NCI-H2196 treated with DMSO at 0.1 percent for 48 hours (cell line): ENCODE data around the gene PDIA6.
"Not testable (repeated sequence)": the region's sequence is repeated elsewhere in the genome, so short reads cannot be mapped to it uniquely, and the experiment has no call there.

Experiments
- DNase-seq: peaks from one replicate; lab custom pipeline; 2025; ENCODE audit not compliant: unreplicated experiment; lab: John Stamatoyannopoulos, UW

Gene PDIA6

DNA sequence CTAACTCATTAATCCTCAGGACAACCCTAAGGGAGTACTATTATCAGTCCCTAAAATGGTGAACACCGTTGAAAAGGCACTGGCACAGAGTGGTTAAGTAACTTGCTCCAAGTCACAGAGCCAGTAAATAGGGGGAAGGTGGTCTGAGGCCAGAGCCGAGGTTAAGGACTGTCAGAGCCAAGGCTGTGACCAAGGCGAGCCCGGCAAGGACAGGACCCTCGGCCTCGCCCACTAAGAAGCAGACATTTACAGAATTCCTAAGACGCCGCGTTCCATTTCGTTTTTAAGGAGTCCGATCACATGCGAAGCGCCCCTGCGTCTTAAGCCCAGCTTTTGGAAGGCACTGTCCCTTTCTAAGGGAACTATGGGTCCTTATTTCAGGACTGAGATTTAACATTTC, 1.1 kb downstream of the PDIA6 start:
- no peak for DNase-seq

DNA sequence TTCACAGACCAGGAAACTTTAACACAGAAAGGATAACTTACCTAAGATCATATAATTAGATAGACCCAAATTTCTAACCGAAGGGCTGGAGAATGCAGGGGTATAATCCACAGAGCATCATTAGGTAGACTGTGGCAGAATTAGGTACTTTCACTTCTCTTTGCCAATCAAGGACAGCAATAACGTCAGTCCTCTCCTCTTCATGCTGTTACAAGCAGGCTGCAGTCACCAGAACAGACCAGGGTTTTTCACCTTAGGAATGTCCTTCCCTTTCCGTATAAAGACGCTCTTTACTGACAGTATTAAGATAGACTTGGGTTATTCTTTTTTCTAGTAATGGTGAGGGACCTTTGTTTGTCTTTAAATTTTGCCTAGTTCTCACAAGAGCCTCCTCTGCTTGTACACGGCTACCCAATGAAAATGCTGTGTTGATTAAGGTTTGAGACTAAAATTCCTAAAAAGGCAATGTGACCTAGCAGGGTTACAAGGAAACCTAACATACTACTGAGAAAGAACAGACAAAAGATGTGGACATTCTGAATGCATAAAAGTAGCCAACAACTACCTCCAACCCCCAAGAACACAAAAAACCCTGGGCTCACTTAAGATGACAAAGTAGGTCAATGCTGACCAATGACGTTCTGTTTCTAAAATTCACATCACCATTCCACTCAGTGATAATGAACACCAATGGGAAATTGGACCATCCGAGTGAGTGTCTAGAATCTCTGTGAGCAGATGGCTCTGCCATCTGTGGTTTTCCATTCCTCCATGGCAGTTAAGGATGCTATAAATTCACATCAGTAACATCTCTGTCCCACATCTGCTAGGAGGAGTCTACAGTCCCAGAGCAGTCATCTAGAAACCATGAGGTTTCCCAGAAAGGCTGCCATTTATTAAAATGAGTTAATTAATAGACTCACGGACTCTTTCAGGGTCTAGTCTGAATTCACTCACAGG, 2.1 kb downstream of the PDIA6 start:
- DNase-seq = no peak

DNA sequence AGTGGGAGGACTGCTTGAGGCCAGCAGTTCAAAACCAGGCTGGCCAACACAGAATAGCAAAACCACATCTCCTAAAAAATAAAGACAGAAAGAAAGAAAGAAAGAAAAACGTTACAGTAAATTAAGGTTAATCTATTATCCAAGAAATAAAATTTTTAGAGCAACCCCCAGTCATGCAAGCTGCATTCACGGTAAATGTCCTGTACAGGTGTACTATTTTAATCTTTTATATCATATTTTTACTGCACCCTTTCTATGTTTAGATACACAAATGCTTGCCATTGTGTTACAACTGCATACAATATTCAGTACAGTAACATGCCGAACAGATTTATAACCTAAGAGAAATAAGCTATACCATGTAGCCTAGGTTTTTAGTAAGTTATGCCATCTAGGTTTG, 6.0 kb downstream of the PDIA6 start:
- DNase-seq = no peak

DNA sequence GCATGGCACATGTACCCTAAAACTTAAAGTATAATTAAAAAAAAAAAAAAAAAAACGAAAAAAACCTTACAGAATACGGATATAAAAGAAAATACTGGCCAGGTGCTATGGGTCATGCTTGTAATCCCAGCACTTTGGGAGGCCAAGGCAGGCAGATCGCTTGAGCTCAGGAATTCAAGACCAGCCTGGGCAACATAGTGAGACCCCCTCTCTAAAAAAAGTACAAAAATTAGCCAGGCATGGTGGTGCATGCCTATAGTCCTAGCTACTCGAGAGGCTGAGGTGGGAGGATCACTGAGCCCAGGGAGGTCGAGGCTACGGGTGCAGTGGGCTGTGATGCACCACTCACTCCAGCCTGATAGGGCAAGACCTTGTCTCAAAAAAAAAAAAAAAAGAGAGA, 6.6 kb downstream of the PDIA6 start:
- DNase-seq = not testable (repeated sequence)

DNA sequence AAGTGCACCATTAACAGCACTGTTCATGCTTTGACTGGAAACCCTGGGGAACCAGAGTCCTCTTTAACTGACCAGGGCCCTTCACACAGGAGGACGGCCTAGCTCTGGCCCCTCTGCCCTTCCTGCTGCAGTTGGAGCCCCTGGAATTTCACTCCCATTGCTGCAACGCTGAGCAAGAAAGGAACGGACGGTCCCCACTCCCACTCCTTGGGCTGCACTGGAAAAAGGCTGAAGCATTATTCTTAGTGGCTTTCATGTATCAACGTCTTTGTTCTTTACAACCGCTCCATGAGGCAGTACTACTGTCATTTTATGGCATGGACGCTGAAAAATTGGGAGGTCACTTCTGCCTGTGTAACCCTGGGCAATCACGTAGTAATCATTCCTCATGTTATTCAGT, 9.9 kb downstream of the PDIA6 start:
- DNase-seq = no peak

DNA sequence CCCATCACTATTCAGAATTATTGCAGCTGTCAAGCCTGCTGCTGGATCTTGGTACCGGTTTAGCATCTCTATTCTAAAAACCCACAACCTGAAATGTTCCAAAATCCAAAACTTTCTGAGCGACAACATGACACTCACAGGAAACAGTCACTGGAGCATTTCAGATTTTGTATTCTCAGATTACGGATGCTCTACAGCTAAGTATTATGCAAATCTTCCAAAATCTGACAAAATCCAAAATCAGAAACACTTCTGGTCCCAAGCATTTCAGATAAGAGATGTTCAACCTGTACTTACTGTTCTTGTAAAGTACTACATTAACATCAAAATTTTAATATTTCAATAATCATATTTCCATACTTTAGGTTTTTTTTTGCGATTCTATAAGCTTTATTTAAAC, 12.4 kb downstream of the PDIA6 start:
- no peak for DNase-seq

DNA sequence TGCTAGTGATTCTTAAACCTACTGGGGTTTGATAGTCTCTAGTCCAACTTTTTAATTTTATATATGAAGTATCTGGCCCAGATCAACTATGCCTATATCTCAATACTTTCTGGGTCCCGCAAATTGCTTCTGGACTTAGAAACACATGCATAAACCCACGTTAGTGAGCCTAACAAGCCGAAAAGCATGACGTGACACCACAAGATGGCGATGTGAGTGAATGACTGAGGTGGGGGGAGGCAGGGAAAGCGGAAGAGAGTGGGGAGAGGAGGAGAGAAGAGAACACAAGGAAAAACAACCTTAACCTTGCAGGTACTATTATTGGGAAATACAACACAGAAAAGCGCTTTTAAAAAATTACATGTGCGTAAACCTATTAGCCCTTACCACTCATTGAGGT, 13.8 kb downstream of the PDIA6 start:
- DNase-seq = no peak

DNA sequence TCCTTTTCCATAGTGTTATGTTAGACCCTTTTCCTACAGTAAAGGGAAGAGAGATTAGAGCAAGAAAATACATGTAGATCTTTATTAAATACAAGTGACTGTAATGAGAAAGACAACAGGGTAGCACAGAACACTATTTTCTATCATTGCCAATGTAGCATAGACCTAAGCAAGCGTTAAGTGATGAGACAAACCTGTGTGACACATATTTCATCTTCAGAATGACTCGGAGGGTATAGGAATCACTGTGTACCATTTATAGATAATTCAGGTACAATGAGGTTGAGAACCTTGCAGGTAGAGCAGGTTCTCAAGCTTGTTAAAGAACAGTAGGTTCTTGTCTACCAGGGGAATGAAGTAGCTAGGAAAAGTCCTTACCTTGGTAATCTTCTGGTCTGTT, 15.9 kb downstream of the PDIA6 start:
- DNase-seq = no peak

DNA sequence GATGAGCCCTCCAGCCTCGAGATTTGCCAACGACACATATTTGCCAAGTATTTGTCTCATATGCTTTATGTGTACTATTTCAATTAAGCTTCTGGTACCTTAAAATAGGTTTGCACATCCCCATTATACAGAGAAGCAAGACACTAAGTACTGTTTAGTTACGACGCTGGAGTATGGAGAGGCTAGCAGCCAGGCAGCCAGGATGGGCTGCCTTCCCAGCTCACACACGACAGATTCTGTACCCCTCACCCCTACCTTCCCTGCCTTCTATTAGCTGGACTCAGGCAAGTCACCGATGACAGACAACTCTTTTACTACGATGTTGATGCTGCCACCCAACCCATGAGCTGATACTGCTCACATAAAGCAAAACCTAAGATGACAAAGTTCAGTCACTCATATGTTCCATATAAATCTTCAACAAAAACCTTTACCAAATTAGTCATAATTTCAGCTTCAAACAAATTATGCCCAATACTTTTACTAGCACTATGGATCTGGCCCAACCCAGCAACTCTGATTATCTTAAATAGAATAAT, 17.0 kb downstream of the PDIA6 start:
- no peak for DNase-seq

DNA sequence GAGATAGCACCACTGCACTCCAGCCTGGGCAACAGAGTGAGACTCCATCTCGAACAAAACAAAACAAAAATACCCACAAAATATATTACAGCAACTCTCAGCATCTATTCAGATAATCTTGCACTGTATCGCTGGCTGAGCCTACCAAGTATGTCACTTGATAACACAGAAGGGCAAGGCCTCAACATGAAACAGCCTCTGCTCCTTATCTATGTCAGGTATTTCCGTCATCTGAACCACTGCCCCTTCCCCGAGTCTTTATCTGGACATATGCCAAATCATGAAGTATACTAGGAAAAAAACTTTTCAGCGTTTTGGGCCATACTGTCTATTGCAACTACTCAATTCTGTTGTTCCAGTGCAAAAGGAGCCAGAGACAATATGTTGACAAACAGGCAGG, 17.7 kb downstream of the PDIA6 start:
- no peak for DNase-seq

DNA sequence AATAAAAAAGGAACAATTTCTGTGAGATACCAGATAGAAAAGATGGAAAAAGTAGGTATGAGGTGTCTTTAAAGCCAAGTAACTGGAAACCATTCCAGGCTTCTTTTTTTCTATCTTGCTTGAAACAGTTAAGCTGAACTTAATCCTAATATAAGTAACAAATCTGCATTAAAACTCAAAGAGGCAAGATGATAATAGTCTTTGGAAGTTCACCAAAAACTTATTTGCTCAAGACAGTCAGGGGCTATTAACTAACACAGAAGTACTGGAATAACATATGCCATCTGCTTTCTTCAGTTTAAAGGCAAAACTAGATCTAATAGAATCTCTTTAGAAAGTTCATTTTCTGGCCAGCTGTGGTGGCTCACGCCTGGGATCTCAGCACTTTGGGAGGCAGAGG, 18.8 kb downstream of the PDIA6 start:
- no peak for DNase-seq

DNA sequence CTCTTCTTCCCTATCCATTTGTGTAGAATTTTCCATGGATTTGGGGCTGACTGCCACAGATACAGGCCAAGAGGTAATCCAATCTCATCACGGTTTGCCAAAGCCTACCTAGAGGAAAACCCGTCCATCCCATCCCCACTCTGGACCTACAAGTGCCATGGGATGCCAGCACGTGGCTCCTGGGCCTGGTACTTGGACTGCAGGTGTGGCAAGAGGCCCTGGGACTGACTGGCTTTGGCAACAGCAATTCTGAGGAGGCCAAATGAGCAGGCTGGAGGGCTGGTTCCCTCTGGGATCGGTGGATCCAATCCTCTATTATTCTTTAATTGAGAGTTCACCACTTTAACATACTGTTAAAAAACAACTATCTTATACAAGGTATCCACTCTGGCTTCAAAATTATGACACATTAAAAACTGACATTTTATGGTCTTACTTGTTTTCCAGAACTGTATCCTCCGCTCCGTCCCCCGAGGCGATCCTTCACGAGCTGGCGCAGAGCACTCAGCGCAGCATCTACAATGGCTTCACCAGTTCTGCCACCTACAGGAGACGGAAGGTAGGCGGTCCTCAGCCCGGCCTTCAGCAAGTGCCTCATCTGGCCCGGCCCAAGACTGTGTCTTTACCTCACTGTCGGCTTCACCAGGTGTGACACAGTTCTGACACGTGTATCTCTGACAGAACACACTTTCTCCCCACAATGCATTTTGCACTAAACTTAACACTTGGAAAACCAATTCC, 19.8 kb downstream of the PDIA6 start:
- no peak for DNase-seq

DNA sequence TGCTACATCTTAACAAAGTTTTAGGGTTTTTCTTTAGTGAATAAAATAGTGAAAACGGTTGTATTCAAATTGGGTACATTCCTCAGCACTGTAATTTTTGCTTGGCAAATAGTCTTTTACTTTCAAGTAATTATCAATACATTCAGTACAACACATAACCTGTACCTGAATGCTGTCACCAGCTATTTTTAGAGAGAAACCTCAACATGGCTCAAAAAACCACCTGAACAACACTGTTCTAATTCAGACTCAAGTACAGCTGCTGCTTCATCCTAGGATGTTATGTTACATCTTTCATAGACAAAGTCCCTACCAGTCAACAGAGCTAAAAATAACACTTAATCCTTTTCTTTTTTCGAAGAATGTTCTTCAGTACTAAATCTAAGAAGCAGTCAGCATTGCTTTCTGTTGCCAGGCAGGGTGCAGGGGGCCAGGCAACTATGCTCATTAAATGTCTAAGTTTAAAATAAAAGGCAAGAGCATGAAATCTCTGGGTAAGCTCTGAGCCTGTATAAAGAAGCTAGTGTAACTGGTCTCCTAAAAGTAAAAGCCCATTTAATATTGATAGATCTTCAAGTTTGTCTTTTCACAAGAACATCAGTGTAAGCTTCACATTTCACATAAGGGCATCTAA, 20.5 kb downstream of the PDIA6 start:
- no peak for DNase-seq

DNA sequence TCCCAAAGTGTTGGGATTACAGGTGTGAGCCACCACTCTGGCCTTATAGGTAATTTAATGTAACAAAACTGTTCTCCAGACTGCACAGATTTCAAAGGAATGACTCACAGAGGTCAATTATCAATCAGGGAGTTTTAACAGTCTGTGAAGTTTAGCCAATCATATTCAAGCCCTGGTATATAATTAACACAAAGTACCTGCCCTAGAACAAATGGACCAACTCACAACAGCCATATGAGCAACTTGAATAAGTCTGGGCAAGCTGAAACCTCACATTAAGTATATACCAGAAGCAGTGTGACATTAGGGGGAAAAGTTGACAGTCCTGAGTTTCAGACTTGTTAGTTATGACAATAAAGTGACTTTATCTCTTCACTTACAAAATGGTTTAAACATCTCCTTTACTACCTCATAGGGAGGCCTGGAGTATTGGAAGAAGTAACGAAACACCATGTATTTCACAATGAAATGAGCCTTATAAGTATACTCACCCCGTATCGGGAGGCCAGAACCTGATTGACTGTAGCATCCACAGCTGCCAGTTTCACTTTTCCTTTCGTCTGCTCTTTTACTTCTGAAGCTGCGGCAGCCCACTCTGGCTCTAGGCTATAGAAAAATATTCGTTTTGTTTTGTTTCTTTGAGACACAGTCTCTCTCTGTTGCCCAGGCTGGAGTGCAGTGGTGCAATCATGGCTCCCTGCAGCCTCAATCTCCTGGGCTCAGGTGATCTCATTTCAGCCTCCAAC, 22.2 kb downstream of the PDIA6 start:
- DNase-seq = no peak

DNA sequence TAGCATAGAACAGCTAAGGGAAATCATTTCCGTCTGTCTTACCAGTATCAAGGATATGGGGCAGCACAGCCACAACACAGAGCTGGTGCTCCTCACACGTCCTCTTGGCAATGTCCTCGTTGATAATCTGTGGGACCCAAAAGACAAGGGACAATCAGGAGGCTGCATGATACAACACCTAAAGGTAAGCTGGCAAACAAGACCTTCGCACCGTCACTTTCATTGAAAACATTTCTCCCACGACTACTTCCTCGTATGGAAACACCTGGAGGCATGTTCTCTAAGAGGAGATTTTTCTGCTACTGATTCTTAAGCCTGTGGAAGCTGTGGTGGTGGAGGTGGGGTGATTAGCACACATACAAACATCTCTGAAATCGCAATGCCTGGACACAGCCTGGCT, 23.7 kb downstream of the PDIA6 start:
- no peak for DNase-seq

DNA sequence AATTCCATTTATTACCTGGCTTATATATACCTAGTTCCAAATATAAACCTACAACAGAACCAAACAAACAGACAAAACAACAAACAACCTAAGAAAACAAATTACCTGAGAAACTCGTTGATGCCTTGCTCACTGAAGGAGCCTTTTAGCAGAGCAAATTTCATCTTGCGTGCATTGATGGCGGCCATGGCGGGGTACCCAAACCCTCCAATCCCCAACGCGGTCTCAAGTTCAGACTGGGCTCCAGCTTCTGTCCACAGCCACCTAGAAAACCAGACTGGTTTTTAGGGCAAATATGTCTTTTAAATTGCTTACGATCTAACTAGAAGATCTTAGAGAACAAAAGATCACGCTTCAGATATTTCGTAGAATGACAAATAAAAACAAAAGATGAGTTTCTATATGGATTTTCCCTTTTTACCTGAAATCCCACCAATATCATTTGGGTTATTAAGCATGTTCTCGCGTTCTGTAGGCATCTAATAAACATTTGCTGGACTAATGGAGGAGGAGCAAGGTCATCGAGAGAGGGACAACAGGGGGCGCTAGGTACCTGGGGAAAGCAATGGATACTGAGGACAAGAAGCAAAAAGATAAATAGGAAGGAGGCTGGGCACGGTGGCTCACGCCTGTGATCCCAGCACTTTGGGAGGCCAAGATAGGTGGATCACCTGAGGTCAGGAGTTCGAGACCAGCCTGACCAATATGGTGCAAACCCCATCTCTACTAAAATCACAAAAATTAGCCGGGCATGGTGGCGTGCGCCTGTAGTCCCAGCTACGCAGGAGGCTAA, 25.2 kb downstream of the PDIA6 start:
- DNase-seq = no peak

DNA sequence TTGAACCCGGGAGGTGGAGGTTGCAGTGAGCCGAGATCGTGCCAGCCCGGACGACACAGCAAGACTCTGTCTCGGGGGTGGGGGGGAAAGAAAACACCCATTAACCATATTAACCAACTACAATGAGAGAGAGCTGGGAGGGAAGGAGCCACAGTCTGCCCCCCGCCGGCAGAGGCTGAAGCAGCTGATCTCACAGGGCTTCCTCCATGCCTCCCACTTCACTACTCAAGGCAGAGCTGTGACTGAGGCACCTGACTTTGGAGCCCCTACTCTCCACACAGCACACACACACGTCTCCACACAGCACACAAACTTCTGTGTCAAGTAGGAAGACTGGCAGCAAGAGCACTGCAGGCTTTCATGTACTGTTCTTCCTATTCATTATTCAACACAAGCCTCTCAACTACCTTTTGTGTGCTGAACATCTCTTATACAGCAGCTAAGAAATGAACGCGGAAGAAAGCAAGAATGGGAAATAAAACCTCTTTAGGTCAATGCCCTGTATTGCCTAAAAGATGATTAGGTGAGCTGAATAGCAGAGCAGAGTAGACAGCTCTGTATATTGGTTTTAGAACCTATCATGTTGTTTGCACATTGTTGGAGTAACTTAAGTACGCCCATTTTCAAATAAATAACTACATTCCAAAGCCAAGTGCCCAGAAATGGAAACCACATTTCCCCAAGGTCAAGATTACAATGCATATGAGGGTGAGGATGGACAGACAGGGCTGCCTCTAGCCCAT, 26.2 kb downstream of the PDIA6 start:
- DNase-seq = no peak

DNA sequence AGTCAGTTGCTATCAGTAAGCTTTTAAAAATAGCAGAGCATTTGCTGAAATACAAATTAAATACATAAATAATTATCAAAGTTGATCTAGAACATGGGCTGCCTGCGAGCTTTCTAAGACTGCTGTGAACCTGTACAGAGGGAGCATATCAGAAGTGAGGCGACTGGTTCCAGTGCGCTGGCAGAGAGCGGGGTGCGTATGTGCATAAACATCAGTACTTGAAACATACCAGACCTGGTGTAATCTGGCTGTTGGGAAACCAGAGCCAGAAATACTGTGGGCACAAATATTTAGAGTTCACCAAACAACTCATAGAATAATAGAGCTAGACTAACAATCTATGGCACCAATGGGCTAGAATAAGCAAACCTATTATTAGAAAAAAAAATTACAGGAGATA, 27.3 kb downstream of the PDIA6 start:
- no peak for DNase-seq

DNA sequence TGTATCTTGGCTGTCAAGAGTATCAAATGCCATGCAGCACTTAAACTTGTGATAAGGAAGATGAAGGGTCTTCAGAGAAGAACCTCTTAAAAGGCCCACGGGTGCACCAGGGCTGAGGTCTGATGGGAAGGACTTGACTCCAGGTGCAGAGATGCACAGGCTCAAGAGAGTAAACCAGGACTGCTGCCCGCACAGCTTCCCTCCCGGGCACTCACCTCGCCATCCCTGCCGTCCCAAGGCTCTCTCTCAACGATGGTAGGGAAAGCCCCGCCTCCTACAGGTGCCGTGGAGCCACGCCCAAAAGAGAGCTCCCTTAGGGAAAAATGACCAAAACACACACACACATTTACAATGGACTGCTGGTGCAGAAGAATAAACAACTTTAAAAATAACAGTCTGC, 27.9 kb downstream of the PDIA6 start:
- DNase-seq = no peak
